Osteoblast (primary cell): ENCODE results near the gene KIFBP. TPM values are rescaled to one million over a fixed set of nuclear protein-coding genes. Genes with fewer than 3 reads are reported as not detected.
"Not testable (repeated sequence)": the region's sequence is repeated elsewhere in the genome, so short reads cannot be mapped to it uniquely, and the experiment has no call there.

Experiments used
- DNase-seq: peaks from one replicate; pipeline ENCODE4 v3.0.0; 2011; ENCODE audit warnings: low spot score, mixed read lengths; ENCODE audit not compliant: insufficient read length; ENCODE audit errors: missing footprints
- H2AFZ ChIP-seq: 2 replicates; pipeline ENCODE4 v1.6.0; 2011; ENCODE audit warnings: mild to moderate bottlenecking, low read length
- H3K27ac ChIP-seq: 2 replicates; pipeline ENCODE4 v1.5.1; 2011; ENCODE audit warnings: mild to moderate bottlenecking, low read depth, low read length, moderate library complexity
- H3K27me3 ChIP-seq: 2 replicates; pipeline ENCODE4 v1.6.0; 2012; ENCODE audit warnings: mild to moderate bottlenecking, control low read depth, inconsistent platforms, low read length, moderate library complexity; ENCODE audit not compliant: insufficient read depth
- H3K36me3 ChIP-seq: 2 replicates; pipeline ENCODE4 v1.5.1; 2011; ENCODE audit warnings: mild to moderate bottlenecking, low read length, control low read depth, moderate library complexity; ENCODE audit not compliant: insufficient read depth
- H3K4me1 ChIP-seq: 2 replicates; pipeline ENCODE4 v1.5.1; 2011; ENCODE audit warnings: mild to moderate bottlenecking, low read length, control low read depth, moderate library complexity; ENCODE audit not compliant: insufficient read depth
- H3K4me2 ChIP-seq: 2 replicates; pipeline ENCODE4 v1.6.0; 2011; ENCODE audit warnings: mild to moderate bottlenecking, low read length; ENCODE audit not compliant: insufficient read depth
- H3K4me3 ChIP-seq: fragments of 200-600 bp; sonication (generic); 3 replicates; pipeline ENCODE4 v1.5.1; 2012; ENCODE audit warnings: mild to moderate bottlenecking, low read length, inconsistent platforms; ENCODE audit not compliant: insufficient read depth
- H3K79me2 ChIP-seq: 2 replicates; pipeline ENCODE4 v1.6.0; 2012; ENCODE audit warnings: mild to moderate bottlenecking, low read length, control low read depth, inconsistent platforms; ENCODE audit not compliant: insufficient read depth
- H3K9me3 ChIP-seq: 2 replicates; pipeline ENCODE4 v1.5.1; 2011; ENCODE audit warnings: low read depth, low read length, control low read depth
- H4K20me1 ChIP-seq: 2 replicates; pipeline ENCODE4 v1.6.0; 2012; ENCODE audit warnings: mild to moderate bottlenecking, low read length, control low read depth; ENCODE audit not compliant: insufficient read depth
- CTCF ChIP-seq: IDR thresholded peaks from 2 replicates; pipeline ENCODE4 v1.5.1; 2011; ENCODE audit warnings: mild to moderate bottlenecking, low read depth, low read length, moderate library complexity; ENCODE audit errors: extremely low read depth
- total RNA-seq: library from RNA; depleted of rRNA; stranded (reverse); fragments of >200 nt; gene quantifications from 2 replicates; pipeline ENCODE4 v1.2.3, GENCODE V29; 2012

The KIFBP gene
- total RNA-seq, 1 donor, result 30.8 TPM

- Histone ChIP-seq H3K4me3 (peak overlapping the region; percentile 89), H2AFZ (no peak overlapping the region), H3K36me3 (peaks cover 30% of the 10 kb centered on the region), H3K9me3 (no peaks in the 10 kb centered on the region), H3K4me2 (peak overlapping the region; percentile 91), H3K4me1 (peaks cover 19% of the 10 kb centered on the region), H4K20me1 (peaks cover 35% of the 10 kb centered on the region), H3K27ac (peak overlapping the region; percentile 83), H3K79me2 (peaks cover 65% of the 10 kb centered on the region), H3K27me3 (no peaks in the 10 kb centered on the region)
- no peak for DNase-seq
- TF ChIP-seq CTCF, result no peak
Observed at GRCh38 chr10:68957654-68958053, 30.9 kb upstream of the KIFBP start.

- Histone ChIP-seq H3K79me2 (peaks cover 81% of the 10 kb centered on the region), H4K20me1 (peaks cover 37% of the 10 kb centered on the region), H2AFZ (no peak overlapping the region), H3K4me2 (no peak overlapping the region), H3K27ac (no peak overlapping the region), H3K9me3 (no peaks in the 10 kb centered on the region), H3K4me3 (no peak overlapping the region), H3K27me3 (no peaks in the 10 kb centered on the region), H3K36me3 (peaks cover 52% of the 10 kb centered on the region), H3K4me1 (peaks cover 17% of the 10 kb centered on the region)
- DNase-seq, result no peak
- TF ChIP-seq CTCF, result no peak
Observed at GRCh38 chr10:68959695-68960527, 28.7 kb upstream of the KIFBP start.

- Histone ChIP-seq H3K4me1 (peaks cover under 1% of the 10 kb centered on the region), H3K4me3 (no peak overlapping the region), H3K4me2 (no peak overlapping the region), H3K79me2 (peaks cover 77% of the 10 kb centered on the region), H2AFZ (no peak overlapping the region), H3K27ac (no peak overlapping the region), H3K27me3 (no peaks in the 10 kb centered on the region), H4K20me1 (peaks cover 27% of the 10 kb centered on the region), H3K36me3 (peaks cover 83% of the 10 kb centered on the region), H3K9me3 (no peaks in the 10 kb centered on the region)
- no peak for DNase-seq
- TF ChIP-seq CTCF, result no peak
Observed at GRCh38 chr10:68963151-68963550, 25.5 kb upstream of the KIFBP start.

- Histone ChIP-seq H3K4me3 (no peak overlapping the region), H3K79me2 (peaks cover 36% of the 10 kb centered on the region), H3K4me1 (no peaks in the 10 kb centered on the region), H3K4me2 (no peak overlapping the region), H4K20me1 (peaks cover 10% of the 10 kb centered on the region), H3K27ac (no peak overlapping the region), H3K36me3 (peaks cover 96% of the 10 kb centered on the region), H2AFZ (no peak overlapping the region), H3K9me3 (no peaks in the 10 kb centered on the region), H3K27me3 (no peaks in the 10 kb centered on the region)
- no peak for TF ChIP-seq CTCF
- no peak for DNase-seq
Observed at GRCh38 chr10:68973975-68974374, 14.6 kb upstream of the KIFBP start.

GRCh38 chr10:68975936-68976473 is 12.6 kb upstream of the KIFBP start:
- DNase-seq, H3K9me3 ChIP-seq, H3K4me3 ChIP-seq, H3K27me3 ChIP-seq, H3K4me1 ChIP-seq, H3K27ac ChIP-seq, H2AFZ ChIP-seq, H3K4me2 ChIP-seq: not testable (repeated sequence)
- peaks cover 14% of the 10 kb centered on the region for H4K20me1 ChIP-seq
- H3K79me2 ChIP-seq, result peaks cover 40% of the 10 kb centered on the region
- peaks cover 93% of the 10 kb centered on the region for H3K36me3 ChIP-seq

- not testable (repeated sequence) for H3K9me3 ChIP-seq, H3K4me1 ChIP-seq, H3K27me3 ChIP-seq, H3K4me3 ChIP-seq, H4K20me1 ChIP-seq, DNase-seq, H3K4me2 ChIP-seq, H2AFZ ChIP-seq, H3K27ac ChIP-seq
- Histone ChIP-seq H3K79me2 (peaks cover 30% of the 10 kb centered on the region), H3K36me3 (peaks cover 92% of the 10 kb centered on the region)
Observed at GRCh38 chr10:68979738-68980137, 8.9 kb upstream of the KIFBP start.
